Umbilical cord (tissue), 2 donors: ENCODE measurements around the gene IRAK2. TPM values are rescaled to one million over a fixed set of nuclear protein-coding genes. Genes with fewer than 3 reads are reported as not detected.
A peak's percentile ranks its signal among the peaks of the same experiment; 100 is the strongest.

ENCODE experiments used
- DNase-seq: peaks from one replicate; pipeline ENCODE4 v3.0.0-alpha.2; 2015; ENCODE audit warnings: low spot score
- total RNA-seq: library from RNA; depleted of rRNA; stranded (reverse); fragments of >200 nt; gene quantifications from one replicate; pipeline ENCODE4 v1.2.3, GENCODE V29; 2014; ENCODE audit warnings: low replicate concordance; ENCODE audit not compliant: insufficient read depth

Gene IRAK2
- total RNA-seq, 1 donor from 2014 or later: 2.9 TPM

- DNase-seq: no peak
These were observed 59.2 kb downstream of the IRAK2 start for GRCh38 chr3:10223676-10224639.

GRCh38 chr3:10224794-10225665, 60.3 kb downstream of the IRAK2 start:
- peak; percentile 59 for DNase-seq

- DNase-seq: no peak
These were observed 61.6 kb downstream of the IRAK2 start for GRCh38 chr3:10226293-10226692.

GRCh38 chr3:10228248-10228950, 63.7 kb downstream of the IRAK2 start:
- no peak for DNase-seq

DNA sequence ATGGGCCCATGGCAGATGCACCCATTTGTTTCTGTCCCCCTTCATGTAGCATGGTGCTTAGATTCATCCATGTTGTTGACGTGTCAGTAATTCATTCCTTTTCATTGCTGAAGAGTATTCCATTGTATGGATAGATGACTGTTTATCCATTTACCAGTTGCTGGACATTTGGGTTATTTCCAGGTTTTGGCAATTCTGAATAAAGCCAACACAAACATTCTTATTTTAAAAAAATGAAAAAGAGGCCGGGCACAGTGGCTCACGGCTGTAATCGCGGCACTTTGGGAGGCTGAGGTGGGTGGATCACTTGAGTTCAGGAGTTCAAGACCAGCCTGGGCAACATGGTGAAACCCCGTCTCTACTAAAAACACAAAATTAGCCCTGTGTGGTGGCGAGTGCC, 64.9 kb downstream of the IRAK2 start:
- no peak for DNase-seq

GRCh38 chr3:10232137-10232536, 67.4 kb downstream of the IRAK2 start:
- DNase-seq: no peak

GRCh38 chr3:10233988-10234387, 69.3 kb downstream of the IRAK2 start:
- no peak for DNase-seq

GRCh38 chr3:10234526-10235230, 70.0 kb downstream of the IRAK2 start:
- DNase-seq: no peak

- no peak for DNase-seq
These were observed 70.8 kb downstream of the IRAK2 start for GRCh38 chr3:10235551-10235950.

DNA sequence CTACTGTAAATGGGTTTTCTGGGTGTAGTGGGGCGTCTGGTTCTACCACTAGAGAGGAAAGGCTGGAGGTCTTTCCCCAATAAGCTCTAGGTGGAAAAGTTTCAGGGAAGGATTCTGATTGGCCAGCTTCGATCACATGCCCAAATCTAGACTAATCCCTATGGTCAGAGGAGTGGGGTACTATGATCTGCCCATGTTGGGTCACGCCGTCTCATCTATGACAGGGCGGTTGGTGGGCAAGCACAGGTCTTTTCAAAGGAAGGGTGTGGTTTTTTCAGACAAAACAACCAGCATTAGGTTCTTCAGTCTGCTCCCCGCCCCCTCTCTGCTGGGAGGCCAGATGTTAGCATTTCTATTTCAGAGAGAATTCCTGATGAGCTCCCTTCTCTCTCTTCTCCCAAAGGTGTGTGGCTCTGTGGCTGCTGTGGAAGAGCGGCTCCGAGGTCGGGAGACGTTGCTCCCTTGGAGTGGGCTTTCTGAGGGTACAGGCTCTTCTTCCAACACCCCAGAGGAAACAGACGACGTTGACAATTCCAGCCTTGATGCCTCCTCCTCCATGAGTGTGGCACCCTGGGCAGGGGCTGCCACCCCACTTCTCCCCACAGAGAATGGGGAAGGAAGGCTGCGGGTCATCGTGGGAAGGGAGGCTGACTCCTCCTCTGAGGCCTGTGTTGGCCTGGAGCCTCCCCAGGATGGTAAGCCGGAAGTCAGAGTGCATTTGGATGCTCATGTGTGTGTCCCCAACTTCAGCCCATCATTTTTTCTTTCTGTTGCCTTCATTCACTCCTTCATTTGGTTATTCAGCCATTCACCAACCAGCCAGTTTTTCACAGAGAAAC, 73.8 kb downstream of the IRAK2 start:
- no peak for DNase-seq

GRCh38 chr3:10240799-10241198, 76.1 kb downstream of the IRAK2 start:
- DNase-seq: no peak

- peak; percentile 63 for DNase-seq
These were observed 77.7 kb downstream of the IRAK2 start for GRCh38 chr3:10242182-10243065.

GRCh38 chr3:10244009-10244408, 79.3 kb downstream of the IRAK2 start:
- no peak for DNase-seq

DNA sequence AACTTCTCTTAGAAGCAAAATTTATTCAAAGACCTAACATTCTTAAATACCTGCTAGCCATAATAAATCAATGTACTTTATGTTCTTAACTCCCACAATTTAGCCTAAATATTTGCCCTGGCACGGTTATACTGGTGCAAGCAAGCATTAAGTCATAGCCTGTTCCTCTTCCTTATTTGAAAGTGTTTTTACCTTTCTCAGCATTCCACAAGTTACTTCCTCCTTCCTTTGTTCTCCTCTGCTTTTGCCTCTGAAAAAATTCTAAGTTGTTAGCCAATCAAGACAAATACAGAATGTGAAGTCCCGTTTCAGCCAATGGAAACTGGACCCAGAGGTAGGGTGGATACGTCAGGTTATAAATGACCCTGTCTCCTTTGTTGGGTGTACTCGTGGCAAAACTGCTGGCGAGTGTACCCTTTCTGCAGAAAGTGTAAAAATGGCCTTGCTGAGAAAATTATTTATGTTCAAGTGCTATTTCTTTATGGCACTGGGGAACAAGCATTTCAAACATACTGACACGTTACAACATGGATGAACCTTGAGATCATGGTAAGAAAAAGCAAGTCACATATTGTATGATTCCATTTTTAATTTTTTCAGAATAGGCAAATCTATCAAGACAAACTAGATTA, 80.5 kb downstream of the IRAK2 start:
- DNase-seq: no peak

DNA sequence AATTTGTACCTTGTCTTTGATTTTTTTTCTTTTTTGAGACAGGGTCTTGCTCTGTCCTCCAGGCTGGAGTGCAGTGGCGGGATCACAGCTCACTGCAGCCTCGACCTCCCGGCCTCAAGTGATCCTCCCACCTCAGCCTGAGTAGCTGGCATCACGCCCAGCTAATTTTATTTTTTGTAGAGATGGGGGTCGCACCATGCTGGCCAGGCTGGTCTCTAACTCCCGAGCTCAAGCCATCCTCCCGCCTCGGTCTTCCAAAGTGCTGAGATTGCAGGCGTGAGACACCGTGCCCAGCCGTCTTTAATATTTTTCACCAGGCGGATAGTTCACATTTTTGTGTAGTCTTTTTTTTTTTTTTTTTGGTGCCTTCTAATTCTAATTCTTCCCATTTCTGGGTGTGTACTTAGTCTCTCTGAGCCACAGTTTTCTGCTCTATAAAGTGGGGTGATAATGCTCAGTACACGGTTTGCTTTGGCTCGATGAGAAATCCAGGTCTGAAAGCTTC, 83.0 kb downstream of the IRAK2 start:
- no peak for DNase-seq

GRCh38 chr3:10248184-10248983, 83.7 kb downstream of the IRAK2 start, which contains the start of gene TATDN2:
Gene TATDN2, plus strand, starts transcription at chr3:10248459. Its CDS starts 742 bp downstream, at chr3:10249201.
- peak; percentile 97 for DNase-seq

DNA sequence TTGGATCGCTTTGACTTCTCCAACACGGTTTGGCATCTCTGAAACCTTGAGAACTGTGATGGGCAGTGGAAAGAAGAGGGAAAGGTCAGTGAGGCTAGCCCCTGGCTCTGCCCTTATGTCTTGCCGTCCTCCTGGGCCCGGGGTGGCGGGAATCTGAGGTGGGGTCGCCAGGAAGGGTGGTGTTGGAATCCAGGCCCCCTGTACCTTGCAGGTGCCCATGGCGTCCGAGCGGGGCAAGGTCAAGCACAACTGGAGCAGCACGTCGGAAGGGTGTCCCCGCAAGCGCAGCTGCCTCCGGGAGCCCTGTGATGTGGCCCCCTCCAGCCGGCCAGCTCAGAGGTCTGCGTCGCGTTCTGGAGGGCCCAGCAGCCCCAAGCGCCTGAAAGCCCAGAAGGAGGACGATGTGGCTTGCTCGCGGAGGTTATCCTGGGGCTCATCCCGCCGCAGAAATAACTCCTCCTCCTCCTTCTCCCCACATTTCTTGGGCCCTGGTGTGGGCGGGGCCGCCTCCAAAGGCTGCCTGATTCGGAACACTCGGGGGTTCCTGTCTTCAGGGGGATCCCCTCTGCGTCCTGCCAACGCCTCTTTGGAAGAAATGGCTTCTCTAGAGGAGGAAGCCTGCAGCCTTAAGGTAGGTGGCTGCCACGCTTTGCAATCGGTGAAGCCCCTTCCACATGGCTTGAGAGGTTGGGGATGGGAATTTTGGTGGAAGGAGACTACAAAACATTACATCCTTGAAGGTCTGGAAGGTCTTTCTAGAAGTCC, 84.4 kb downstream of the IRAK2 start:
- DNase-seq: peak; percentile 15
